ENCODE measurements around the gene NDST3. TPM values are rescaled to one million over a fixed set of nuclear protein-coding genes. Genes with fewer than 3 reads are reported as not detected.
A peak's percentile ranks its signal among the peaks of the same experiment; 100 is the strongest.

NDST3 gene
- total and polyA plus RNA-seq, 4 experiments from 2014 or later, result not detected

GRCh38 chr4:118014831-118015230 is 19.5 kb upstream of the NDST3 start:
- H3K27ac Mint-ChIP-seq, result no peak overlapping the region
- no peak for DNase-seq
- H3K4me3 ChIP-seq (ENCODE audit: low read length in 2 of 2), result no peak overlapping the region
- no peaks in the 10 kb centered on the region for H3K4me1 ChIP-seq (ENCODE audit: insufficient read depth, low read length)
- H3K36me3 Mint-ChIP-seq, result no peaks in the 10 kb centered on the region
- no peaks in the 10 kb centered on the region for H3K27me3 ChIP-seq (ENCODE audit: insufficient read depth, low read length)
- ChIA-PET POLR2A (ENCODE audit: partially characterized antibody) (no interaction called here), CTCF (ENCODE audit: partially characterized antibody) (no interaction called here)
- no peaks in the 10 kb centered on the region for H3K9me3 ChIP-seq (ENCODE audit: control insufficient read depth in 1 of 2, low read length in 2 of 2)
- H3K27me3 Mint-ChIP-seq, result no peaks in the 10 kb centered on the region
- no peak overlapping the region for H3K27ac ChIP-seq (ENCODE audit: low read depth, low read length)
- H3K4me3 Mint-ChIP-seq, result no peak overlapping the region
- no peaks in the 10 kb centered on the region for H3K9me3 Mint-ChIP-seq
- no peaks in the 10 kb centered on the region for H3K36me3 ChIP-seq (ENCODE audit: insufficient read depth, low read length)
- no peaks in the 10 kb centered on the region for H3K4me1 Mint-ChIP-seq
- intact Hi-C loops (cut with micrococcal nuclease), result no loop called here

- no peaks in the 10 kb centered on the region for H3K27me3 ChIP-seq (ENCODE audit: insufficient read depth, low read length)
- no peaks in the 10 kb centered on the region for H3K36me3 ChIP-seq (ENCODE audit: insufficient read depth, low read length)
- Mint-ChIP-seq H3K4me3 (no peak overlapping the region), H3K27me3 (no peaks in the 10 kb centered on the region), H3K9me3 (no peaks in the 10 kb centered on the region), H3K4me1 (no peaks in the 10 kb centered on the region), H3K27ac (no peak overlapping the region), H3K36me3 (no peaks in the 10 kb centered on the region)
- H3K4me3 ChIP-seq (ENCODE audit: low read length in 2 of 2), result no peak overlapping the region
- intact Hi-C loops (cut with micrococcal nuclease), result no loop called here
- CTCF ChIA-PET (ENCODE audit: partially characterized antibody), result no interaction called here
- POLR2A ChIA-PET (ENCODE audit: partially characterized antibody), result no interaction called here
- DNase-seq, result no peak
- no peak overlapping the region for H3K27ac ChIP-seq (ENCODE audit: low read depth, low read length)
- H3K9me3 ChIP-seq (ENCODE audit: control insufficient read depth in 1 of 2, low read length in 2 of 2), result no peaks in the 10 kb centered on the region
- no peaks in the 10 kb centered on the region for H3K4me1 ChIP-seq (ENCODE audit: insufficient read depth, low read length)
Observed at GRCh38 chr4:118018381-118019145, 15.7 kb upstream of the NDST3 start.

- no peaks in the 10 kb centered on the region for H3K4me1 Mint-ChIP-seq
- DNase-seq, result no peak
- intact Hi-C loops (cut with micrococcal nuclease), result no loop called here
- no peak overlapping the region for H3K4me3 ChIP-seq (ENCODE audit: low read length in 2 of 2)
- H3K9me3 ChIP-seq (ENCODE audit: control insufficient read depth in 1 of 2, low read length in 2 of 2), result no peaks in the 10 kb centered on the region
- H3K36me3 ChIP-seq (ENCODE audit: insufficient read depth, low read length), result no peaks in the 10 kb centered on the region
- H3K27ac Mint-ChIP-seq, result no peak overlapping the region
- H3K4me1 ChIP-seq (ENCODE audit: insufficient read depth, low read length), result no peaks in the 10 kb centered on the region
- no peak overlapping the region for H3K4me3 Mint-ChIP-seq
- H3K27me3 Mint-ChIP-seq, result peaks cover 3 to 7% of the 10 kb centered on the region in 2 donors
- POLR2A ChIA-PET (ENCODE audit: partially characterized antibody), result no interaction called here
- peaks cover 0 to 4% (median 1%) of the 10 kb centered on the region in 8 donors for H3K9me3 Mint-ChIP-seq
- CTCF ChIA-PET (ENCODE audit: partially characterized antibody), result no interaction called here
- H3K27me3 ChIP-seq (ENCODE audit: insufficient read depth, low read length), result no peaks in the 10 kb centered on the region
- H3K27ac ChIP-seq (ENCODE audit: low read depth, low read length), result no peak overlapping the region
- no peaks in the 10 kb centered on the region for H3K36me3 Mint-ChIP-seq
Observed at GRCh38 chr4:118026806-118027205, 7.5 kb upstream of the NDST3 start.

- Mint-ChIP-seq H3K27me3 (peaks cover 15 to 17% of the 10 kb centered on the region in 2 donors), H3K36me3 (no peaks in the 10 kb centered on the region), H3K27ac (no peak overlapping the region), H3K9me3 (peaks cover 0 to 7% (median 1%) of the 10 kb centered on the region in 8 donors), H3K4me1 (peaks cover 2 to 10% (median 3%) of the 10 kb centered on the region in 4 donors), H3K4me3 (no peak overlapping the region)
- H3K36me3 ChIP-seq (ENCODE audit: insufficient read depth, low read length), result no peaks in the 10 kb centered on the region
- H3K27me3 ChIP-seq (ENCODE audit: insufficient read depth, low read length), result peaks cover 6% of the 10 kb centered on the region
- no peak overlapping the region for H3K4me3 ChIP-seq (ENCODE audit: low read length in 2 of 2)
- H3K4me1 ChIP-seq (ENCODE audit: insufficient read depth, low read length), result no peaks in the 10 kb centered on the region
- intact Hi-C loops (cut with micrococcal nuclease), result no loop called here
- DNase-seq, result no peak
- CTCF ChIA-PET (ENCODE audit: partially characterized antibody), result no interaction called here
- H3K27ac ChIP-seq (ENCODE audit: low read depth, low read length), result no peak overlapping the region
- POLR2A ChIA-PET (ENCODE audit: partially characterized antibody), result no interaction called here
- H3K9me3 ChIP-seq (ENCODE audit: control insufficient read depth in 1 of 2, low read length in 2 of 2), result no peaks in the 10 kb centered on the region
Observed at GRCh38 chr4:118029224-118029623, 5.1 kb upstream of the NDST3 start.

- no peak for DNase-seq
- no peaks in the 10 kb centered on the region for H3K9me3 ChIP-seq (ENCODE audit: control insufficient read depth in 1 of 2, low read length in 2 of 2)
- intact Hi-C loops (cut with micrococcal nuclease), result no loop called here
- H3K36me3 ChIP-seq (ENCODE audit: insufficient read depth, low read length), result no peaks in the 10 kb centered on the region
- Mint-ChIP-seq H3K4me1 (peaks cover 2 to 13% (median 4%) of the 10 kb centered on the region in 4 donors), H3K27ac (no peak overlapping the region), H3K4me3 (peak overlapping the region in 1 of 8 donors; percentile 29), H3K36me3 (no peaks in the 10 kb centered on the region), H3K27me3 (peaks cover 22 to 23% of the 10 kb centered on the region in 2 donors), H3K9me3 (peaks cover 0 to 9% (median 0%) of the 10 kb centered on the region in 8 donors)
- ChIA-PET CTCF (ENCODE audit: partially characterized antibody) (no interaction called here), POLR2A (ENCODE audit: partially characterized antibody) (no interaction called here)
- H3K4me3 ChIP-seq (ENCODE audit: low read length in 2 of 2), result no peak overlapping the region
- H3K27ac ChIP-seq (ENCODE audit: low read depth, low read length), result no peak overlapping the region
- H3K4me1 ChIP-seq (ENCODE audit: insufficient read depth, low read length), result no peaks in the 10 kb centered on the region
- peaks cover 6% of the 10 kb centered on the region for H3K27me3 ChIP-seq (ENCODE audit: insufficient read depth, low read length)
Observed at GRCh38 chr4:118032691-118033090, 1.6 kb upstream of the NDST3 start.

GRCh38 chr4:118033148-118034052 is 886 bp upstream of the NDST3 start:
- H3K4me1 Mint-ChIP-seq, result peaks cover 2 to 13% (median 4%) of the 10 kb centered on the region in 4 donors
- peaks cover 0 to 9% (median 0%) of the 10 kb centered on the region in 8 donors for H3K9me3 Mint-ChIP-seq
- ChIA-PET POLR2A (ENCODE audit: partially characterized antibody) (no interaction called here), CTCF (ENCODE audit: partially characterized antibody) (no interaction called here)
- peak overlapping the region in 3 of 8 donors; percentile 20 to 53 (median 29) for H3K4me3 Mint-ChIP-seq
- no peak overlapping the region for H3K27ac Mint-ChIP-seq
- Histone ChIP-seq H3K9me3 (ENCODE audit: control insufficient read depth in 1 of 2, low read length in 2 of 2) (no peaks in the 10 kb centered on the region), H3K27me3 (ENCODE audit: insufficient read depth, low read length) (peaks cover 6% of the 10 kb centered on the region), H3K27ac (ENCODE audit: low read depth, low read length) (no peak overlapping the region), H3K4me1 (ENCODE audit: insufficient read depth, low read length) (no peaks in the 10 kb centered on the region), H3K36me3 (ENCODE audit: insufficient read depth, low read length) (no peaks in the 10 kb centered on the region), H3K4me3 (ENCODE audit: low read length in 2 of 2) (no peak overlapping the region)
- H3K36me3 Mint-ChIP-seq, result no peaks in the 10 kb centered on the region
- peaks cover 23 to 24% of the 10 kb centered on the region in 2 donors for H3K27me3 Mint-ChIP-seq
- intact Hi-C loops (cut with micrococcal nuclease), result no loop called here
- no peak for DNase-seq

- intact Hi-C loops (cut with micrococcal nuclease), result no loop called here
- DNase-seq, result no peak
- Mint-ChIP-seq H3K27ac (no peak overlapping the region), H3K27me3 (peaks cover 23 to 24% of the 10 kb centered on the region in 2 donors), H3K4me1 (peaks cover 2 to 13% (median 4%) of the 10 kb centered on the region in 4 donors), H3K36me3 (no peaks in the 10 kb centered on the region), H3K9me3 (peaks cover 0 to 9% (median 0%) of the 10 kb centered on the region in 8 donors), H3K4me3 (no peak overlapping the region)
- no peaks in the 10 kb centered on the region for H3K4me1 ChIP-seq (ENCODE audit: insufficient read depth, low read length)
- ChIA-PET CTCF (ENCODE audit: partially characterized antibody) (no interaction called here), POLR2A (ENCODE audit: partially characterized antibody) (no interaction called here)
- peaks cover 6% of the 10 kb centered on the region for H3K27me3 ChIP-seq (ENCODE audit: insufficient read depth, low read length)
- no peak overlapping the region for H3K4me3 ChIP-seq (ENCODE audit: low read length in 2 of 2)
- no peaks in the 10 kb centered on the region for H3K36me3 ChIP-seq (ENCODE audit: insufficient read depth, low read length)
- H3K27ac ChIP-seq (ENCODE audit: low read depth, low read length), result no peak overlapping the region
- H3K9me3 ChIP-seq (ENCODE audit: control insufficient read depth in 1 of 2, low read length in 2 of 2), result no peaks in the 10 kb centered on the region
Observed at GRCh38 chr4:118035309-118035708, 1.0 kb downstream of the NDST3 start.

All from CD4-positive, alpha-beta memory T cell (primary cell).